Peyer's patch (tissue), 4 donors: Measurements from ENCODE around the gene HEATR9.

ENCODE experiments used
- CTCF ChIP-seq, 6 experiments: fragments of 450-650 bp in 4 of 6; fragments of 200-600 bp in 2 of 6; sonication (generic) in 1 of 6; IDR thresholded peaks; one replicate each; pipeline ENCODE4 v1.5.1; 2017 to 2019; ENCODE audit warnings: antibody characterized with exemption in 6 of 6, mild to moderate bottlenecking in 3 of 6, moderate library complexity in 1 of 6
- POLR2A ChIP-seq, 2 donors: fragments of 450-650 bp; IDR thresholded peaks; one replicate each; pipeline ENCODE4 v1.5.1; 2017; ENCODE audit warnings: antibody characterized with exemption in 2 of 2, mild to moderate bottlenecking in 2 of 2, moderate library complexity in 2 of 2

GRCh38 chr17:35879773-35880654 lies 11.3 kb upstream of the HEATR9 start, which contains the start of gene CCL5:
- TF ChIP-seq CTCF (IDR thresholded peaks at IDR 0.05) (no peak), POLR2A (IDR thresholded peaks at IDR 0.05) (peak; percentile 52 to 59)
